Skeletal muscle satellite cell (primary cell): ENCODE data around the gene MVB12A.

Experiments used
- H3K27me3 ChIP-seq: 2 replicates; pipeline ENCODE4 v1.7.0; 2013; ENCODE audit warnings: low read length; ENCODE audit not compliant: control insufficient read depth, insufficient read depth
- H3K36me3 ChIP-seq: 2 replicates; pipeline ENCODE4 v1.7.0; 2013; ENCODE audit warnings: mild to moderate bottlenecking, control low read depth, low read length; ENCODE audit not compliant: insufficient read depth
- H3K4me1 ChIP-seq: 2 replicates; pipeline ENCODE4 v1.7.0; 2013; ENCODE audit warnings: low read length; ENCODE audit not compliant: control insufficient read depth, insufficient read depth
- H3K4me2 ChIP-seq: 2 replicates; pipeline ENCODE4 v1.7.0; 2013; ENCODE audit warnings: mild to moderate bottlenecking, low read length
- H3K4me3 ChIP-seq: 2 replicates; pipeline ENCODE4 v1.7.0; 2013; ENCODE audit warnings: low read length
- H3K9ac ChIP-seq: 2 replicates; pipeline ENCODE4 v1.7.0; 2013; ENCODE audit warnings: mild to moderate bottlenecking, low read depth, low read length, moderate library complexity
- H3K9me3 ChIP-seq: replicated peaks from 2 replicates; pipeline ENCODE4 v1.7.0; 2013; ENCODE audit warnings: mild to moderate bottlenecking, control low read depth, low read length

The MVB12A gene

GRCh38 chr19:17450264-17451075 lies 30.6 kb downstream of the MVB12A start:
- H3K4me2 ChIP-seq: no peak overlapping the region
- H3K36me3 ChIP-seq: no peaks in the 10 kb centered on the region
- no peaks in the 10 kb centered on the region for H3K4me1 ChIP-seq
- H3K9ac ChIP-seq: no peak overlapping the region
- H3K27me3 ChIP-seq: peaks cover 40% of the 10 kb centered on the region
- H3K9me3 ChIP-seq: no peaks in the 10 kb centered on the region
- no peak overlapping the region for H3K4me3 ChIP-seq

GRCh38 chr19:17451820-17452219 lies 32.0 kb downstream of the MVB12A start:
- no peaks in the 10 kb centered on the region for H3K4me1 ChIP-seq
- H3K9ac ChIP-seq: no peak overlapping the region
- no peaks in the 10 kb centered on the region for H3K9me3 ChIP-seq
- peaks cover 46% of the 10 kb centered on the region for H3K27me3 ChIP-seq
- H3K4me3 ChIP-seq: no peak overlapping the region
- H3K36me3 ChIP-seq: no peaks in the 10 kb centered on the region
- no peak overlapping the region for H3K4me2 ChIP-seq

DNA sequence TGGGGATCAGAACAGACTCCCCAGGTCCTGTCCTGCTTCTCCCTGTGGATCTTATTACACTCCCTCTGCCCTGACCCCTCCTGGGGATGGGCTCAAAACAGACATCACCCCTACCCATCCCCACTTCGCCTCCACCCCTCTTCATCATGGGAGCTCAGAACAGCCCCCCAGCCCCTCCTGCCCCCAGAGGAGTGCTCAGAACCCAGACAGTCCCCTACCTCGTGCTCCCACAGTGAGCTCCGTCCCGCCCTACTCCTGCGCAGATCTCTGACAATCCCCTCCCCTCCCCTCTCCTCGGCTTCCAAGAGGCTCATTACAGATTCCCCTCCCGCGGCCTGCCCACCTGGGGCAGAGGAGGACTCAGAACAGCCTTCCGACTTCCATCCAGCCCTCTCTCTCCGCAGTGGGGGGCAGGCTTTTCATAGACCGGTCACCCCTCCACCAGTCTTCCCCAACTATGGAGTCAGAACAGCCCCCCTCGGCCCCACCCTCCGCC lies 34.8 kb downstream of the MVB12A start:
- Histone ChIP-seq H3K36me3 (no peaks in the 10 kb centered on the region), H3K4me3 (no peak overlapping the region), H3K4me1 (no peaks in the 10 kb centered on the region), H3K4me2 (no peak overlapping the region), H3K9me3 (no peaks in the 10 kb centered on the region), H3K27me3 (peaks cover 55% of the 10 kb centered on the region), H3K9ac (no peak overlapping the region)

GRCh38 chr19:17455308-17456123 lies 35.7 kb downstream of the MVB12A start:
- Histone ChIP-seq H3K4me3 (no peak overlapping the region), H3K36me3 (no peaks in the 10 kb centered on the region), H3K9me3 (no peaks in the 10 kb centered on the region), H3K9ac (no peak overlapping the region), H3K4me2 (no peak overlapping the region), H3K27me3 (peaks cover 58% of the 10 kb centered on the region), H3K4me1 (no peaks in the 10 kb centered on the region)

GRCh38 chr19:17456127-17456526 lies 36.3 kb downstream of the MVB12A start:
- Histone ChIP-seq H3K4me1 (no peaks in the 10 kb centered on the region), H3K4me2 (no peak overlapping the region), H3K9me3 (no peaks in the 10 kb centered on the region), H3K27me3 (peaks cover 62% of the 10 kb centered on the region), H3K9ac (no peak overlapping the region), H3K4me3 (no peak overlapping the region), H3K36me3 (no peaks in the 10 kb centered on the region)

- Histone ChIP-seq H3K4me3 (no peak overlapping the region), H3K4me1 (no peaks in the 10 kb centered on the region), H3K9ac (no peak overlapping the region), H3K27me3 (peaks cover 57% of the 10 kb centered on the region), H3K9me3 (no peaks in the 10 kb centered on the region), H3K4me2 (no peak overlapping the region), H3K36me3 (no peaks in the 10 kb centered on the region)
Measured at GRCh38 chr19:17457616-17458015, 37.8 kb downstream of the MVB12A start.

DNA sequence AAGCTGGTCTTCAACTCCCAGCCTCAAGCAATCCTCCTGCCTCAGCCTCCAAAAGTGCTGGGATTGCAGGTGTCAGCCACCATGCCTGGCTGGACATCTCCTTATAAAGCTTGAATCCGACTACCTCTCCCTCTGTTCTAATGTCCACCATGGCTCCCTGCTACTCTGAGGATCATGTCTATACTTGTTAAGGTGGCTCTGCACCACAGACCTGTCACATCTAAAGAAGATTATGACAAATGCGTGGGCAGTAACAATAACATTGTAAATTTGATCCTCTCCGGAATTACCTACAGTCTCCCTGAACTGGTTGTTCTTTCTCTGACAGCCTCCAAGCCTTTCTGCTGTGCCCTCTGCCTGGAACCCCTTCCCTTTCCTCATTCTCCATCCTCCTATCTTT lies 39.1 kb downstream of the MVB12A start:
- no peaks in the 10 kb centered on the region for H3K36me3 ChIP-seq
- H3K9me3 ChIP-seq: no peaks in the 10 kb centered on the region
- H3K27me3 ChIP-seq: peaks cover 53% of the 10 kb centered on the region
- no peak overlapping the region for H3K4me2 ChIP-seq
- no peak overlapping the region for H3K9ac ChIP-seq
- H3K4me3 ChIP-seq: no peak overlapping the region
- H3K4me1 ChIP-seq: no peaks in the 10 kb centered on the region

GRCh38 chr19:17460372-17461230 lies 40.8 kb downstream of the MVB12A start, which contains the start of gene NXNL1:
Gene NXNL1, minus strand, starts transcription at chr19:17460926. Its CDS starts 57 bp downstream, at chr19:17460869.
- no peaks in the 10 kb centered on the region for H3K4me1 ChIP-seq
- no peak within 1 kb of the TSS for H3K4me3 ChIP-seq
- H3K9me3 ChIP-seq: no peaks in the 10 kb centered on the region
- peaks cover 46% of the 10 kb centered on the region for H3K27me3 ChIP-seq
- no peak within 1 kb of the TSS for H3K4me2 ChIP-seq
- no peaks in the 10 kb centered on the region for H3K36me3 ChIP-seq
- H3K9ac ChIP-seq: no peak within 1 kb of the TSS

DNA sequence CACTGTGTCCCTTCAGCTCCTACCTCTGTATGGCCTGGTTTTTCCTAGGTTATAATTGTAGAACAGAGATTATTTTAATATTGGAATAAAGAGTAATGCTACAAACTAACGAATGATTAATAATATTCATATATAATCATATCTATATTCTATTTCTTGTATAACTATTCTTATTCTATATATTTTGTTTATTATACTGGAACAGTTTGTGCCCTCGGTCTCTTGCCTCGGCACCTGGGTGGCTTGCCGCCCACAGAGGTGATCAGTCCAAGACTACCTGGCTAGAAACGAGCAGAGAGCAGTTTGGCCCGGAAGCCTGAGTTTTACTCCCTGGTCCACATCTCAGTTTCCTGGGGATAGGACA lies 46.6 kb downstream of the MVB12A start:
- H3K9ac ChIP-seq: no peak overlapping the region
- no peak overlapping the region for H3K4me2 ChIP-seq
- peaks cover 4% of the 10 kb centered on the region for H3K27me3 ChIP-seq
- no peak overlapping the region for H3K4me3 ChIP-seq
- H3K4me1 ChIP-seq: peaks cover 20% of the 10 kb centered on the region
- H3K36me3 ChIP-seq: no peaks in the 10 kb centered on the region
- H3K9me3 ChIP-seq: no peaks in the 10 kb centered on the region

DNA sequence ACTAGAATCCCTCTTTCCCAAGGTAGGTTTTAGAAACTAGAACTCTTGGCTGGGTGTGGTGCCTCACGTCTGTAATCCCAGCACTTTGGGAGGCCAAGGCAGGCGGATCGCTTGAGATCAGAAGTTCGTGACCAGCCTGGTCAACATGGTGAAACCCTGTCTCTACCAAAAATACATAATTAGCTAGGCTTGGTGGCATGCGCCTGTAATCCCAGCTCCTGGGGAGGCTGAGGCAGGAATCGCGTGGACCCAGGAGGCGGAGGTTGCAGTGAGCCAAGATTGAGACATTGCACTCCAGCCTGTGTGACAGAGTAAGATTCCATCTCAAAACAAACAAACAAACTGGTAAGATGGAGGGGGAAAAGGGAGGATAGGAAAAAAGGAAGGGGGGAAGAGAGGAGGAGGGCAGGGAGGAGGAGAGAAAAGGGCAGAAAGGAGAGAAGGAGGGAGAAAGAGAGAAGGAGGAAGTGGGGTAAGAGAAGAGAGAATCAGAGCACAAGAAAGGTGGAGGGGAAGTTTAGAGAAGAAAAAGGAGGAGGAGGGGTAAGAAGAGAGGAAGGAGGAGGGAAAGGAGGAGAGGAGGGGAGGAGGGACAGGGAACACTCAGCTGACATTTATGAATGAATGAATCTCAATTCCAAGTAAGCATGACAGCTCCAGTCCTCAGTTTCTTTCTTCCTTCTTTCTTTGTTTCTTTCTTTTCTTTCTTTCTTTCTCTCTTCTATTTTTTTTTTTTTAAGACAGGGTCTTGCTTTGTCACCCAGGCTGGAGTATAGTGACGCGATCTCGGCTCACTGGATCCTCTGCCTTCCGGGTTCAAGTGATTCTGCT lies 47.8 kb downstream of the MVB12A start:
- peaks cover 4% of the 10 kb centered on the region for H3K27me3 ChIP-seq
- no peaks in the 10 kb centered on the region for H3K9me3 ChIP-seq
- H3K36me3 ChIP-seq: no peaks in the 10 kb centered on the region
- no peak overlapping the region for H3K9ac ChIP-seq
- peaks cover 21% of the 10 kb centered on the region for H3K4me1 ChIP-seq
- no peak overlapping the region for H3K4me3 ChIP-seq
- H3K4me2 ChIP-seq: no peak overlapping the region
